ENCODE measurements around the gene TNK1.
"Not testable (repeated sequence)": the region's sequence is repeated elsewhere in the genome, so short reads cannot be mapped to it uniquely, and the experiment has no call there.

Gene TNK1

GRCh38 chr17:7363311-7363710 is 17.6 kb upstream of the TNK1 start:
- no peak for DNase-seq (ENCODE audit: extremely low read depth, insufficient read length)
- Histone ChIP-seq H3K36me3 (ENCODE audit: control insufficient read depth, insufficient read depth, low read length) (no peaks in the 10 kb centered on the region), H3K4me3 (replicated peaks; ENCODE audit: low read depth, low read length) (no peak overlapping the region), H3K27me3 (replicated peaks; ENCODE audit: control insufficient read depth, insufficient read depth, low read length) (no peaks in the 10 kb centered on the region)
- no peak for TF ChIP-seq CTCF (IDR thresholded peaks at IDR 0.05; ENCODE audit: insufficient read depth, low read length, poor library complexity, severe bottlenecking)

- H3K36me3 ChIP-seq (ENCODE audit: control insufficient read depth, insufficient read depth, low read length); H3K27me3 ChIP-seq (replicated peaks; ENCODE audit: control insufficient read depth, insufficient read depth, low read length); H3K4me3 ChIP-seq (replicated peaks; ENCODE audit: low read depth, low read length); DNase-seq (ENCODE audit: extremely low read depth, insufficient read length): not testable (repeated sequence)
These were observed 14.9 kb upstream of the TNK1 start for GRCh38 chr17:7365963-7366362.

GRCh38 chr17:7367083-7367482 is 13.8 kb upstream of the TNK1 start:
- DNase-seq (ENCODE audit: extremely low read depth, insufficient read length): no peak
- Histone ChIP-seq H3K27me3 (replicated peaks; ENCODE audit: control insufficient read depth, insufficient read depth, low read length) (no peaks in the 10 kb centered on the region), H3K4me3 (replicated peaks; ENCODE audit: low read depth, low read length) (no peak overlapping the region), H3K36me3 (ENCODE audit: control insufficient read depth, insufficient read depth, low read length) (no peaks in the 10 kb centered on the region)
- TF ChIP-seq CTCF (IDR thresholded peaks at IDR 0.05; ENCODE audit: insufficient read depth, low read length, poor library complexity, severe bottlenecking): no peak

- no peak overlapping the region for H3K4me3 ChIP-seq (replicated peaks; ENCODE audit: low read depth, low read length)
- no peak for DNase-seq (ENCODE audit: extremely low read depth, insufficient read length)
- no peaks in the 10 kb centered on the region for H3K27me3 ChIP-seq (replicated peaks; ENCODE audit: control insufficient read depth, insufficient read depth, low read length)
- no peak for TF ChIP-seq CTCF (IDR thresholded peaks at IDR 0.05; ENCODE audit: insufficient read depth, low read length, poor library complexity, severe bottlenecking)
- no peaks in the 10 kb centered on the region for H3K36me3 ChIP-seq (ENCODE audit: control insufficient read depth, insufficient read depth, low read length)
These were observed 12.8 kb upstream of the TNK1 start for GRCh38 chr17:7367918-7368598.

- H3K36me3 ChIP-seq (ENCODE audit: control insufficient read depth, insufficient read depth, low read length); H3K4me3 ChIP-seq (replicated peaks; ENCODE audit: low read depth, low read length); DNase-seq (ENCODE audit: extremely low read depth, insufficient read length); H3K27me3 ChIP-seq (replicated peaks; ENCODE audit: control insufficient read depth, insufficient read depth, low read length): not testable (repeated sequence)
These were observed 12.3 kb upstream of the TNK1 start for GRCh38 chr17:7368599-7368994.

- Histone ChIP-seq H3K4me3 (replicated peaks; ENCODE audit: low read depth, low read length) (no peak overlapping the region), H3K36me3 (ENCODE audit: control insufficient read depth, insufficient read depth, low read length) (no peaks in the 10 kb centered on the region), H3K27me3 (replicated peaks; ENCODE audit: control insufficient read depth, insufficient read depth, low read length) (no peaks in the 10 kb centered on the region)
- no peak for DNase-seq (ENCODE audit: extremely low read depth, insufficient read length)
- no peak for TF ChIP-seq CTCF (IDR thresholded peaks at IDR 0.05; ENCODE audit: insufficient read depth, low read length, poor library complexity, severe bottlenecking)
These were observed 11.1 kb upstream of the TNK1 start for GRCh38 chr17:7369825-7370224.

- TF ChIP-seq CTCF (IDR thresholded peaks at IDR 0.05; ENCODE audit: insufficient read depth, low read length, poor library complexity, severe bottlenecking): no peak
- Histone ChIP-seq H3K36me3 (ENCODE audit: control insufficient read depth, insufficient read depth, low read length) (no peaks in the 10 kb centered on the region), H3K4me3 (replicated peaks; ENCODE audit: low read depth, low read length) (no peak overlapping the region), H3K27me3 (replicated peaks; ENCODE audit: control insufficient read depth, insufficient read depth, low read length) (no peaks in the 10 kb centered on the region)
- no peak for DNase-seq (ENCODE audit: extremely low read depth, insufficient read length)
These were observed 10.0 kb upstream of the TNK1 start for GRCh38 chr17:7370853-7371252.

Data from GM06990 (cell line).